Measurements from ENCODE around the gene PHYH.

- peak in 3 of 4 donors; percentile 91 to 97 (median 94) for TF ChIP-seq POLR2A (IDR thresholded peaks at IDR 0.05)
- TF ChIP-seq CTCF (IDR thresholded peaks at IDR 0.05): peak in 3 of 6 experiments; percentile 11 to 26 (median 21)
- TF ChIP-seq POLR2AphosphoS5 (IDR thresholded peaks at IDR 0.05): peak; percentile 76 to 77
- TF ChIP-seq EP300 (IDR thresholded peaks at IDR 0.05): peak in 1 of 4 donors; percentile 18
These were observed at the start of gene PHYH for GRCh38 chr10:13299437-13300287.
